BLaER1 (cell line): ENCODE measurements around the gene IFNAR2.

ENCODE experiments used
- H3K27ac ChIP-seq: shearing (Covaris generic); formaldehyde crosslinking; 2 replicates; pipeline ENCODE4 v1.8.1; 2022
- H3K27me3 ChIP-seq: shearing (Covaris generic); formaldehyde crosslinking; 2 replicates; pipeline ENCODE4 v1.8.1; 2022
- H3K36me3 ChIP-seq: shearing (Covaris generic); formaldehyde crosslinking; 2 replicates; pipeline ENCODE4 v1.8.1; 2022
- H3K4me1 ChIP-seq: shearing (Covaris generic); formaldehyde crosslinking; 2 replicates; pipeline ENCODE4 v1.8.1; 2022
- H3K4me2 ChIP-seq: shearing (Covaris generic); formaldehyde crosslinking; 2 replicates; pipeline ENCODE4 v1.8.1; 2022
- H3K4me3 ChIP-seq: shearing (Covaris generic); formaldehyde crosslinking; 2 replicates; pipeline ENCODE4 v1.8.1; 2022
- H3K9ac ChIP-seq: shearing (Covaris generic); formaldehyde crosslinking; 2 replicates; pipeline ENCODE4 v1.8.1; 2022
- H3K9me3 ChIP-seq: shearing (Covaris generic); formaldehyde crosslinking; 2 replicates; pipeline ENCODE4 v1.8.1; 2022
- H4K20me1 ChIP-seq: shearing (Covaris generic); formaldehyde crosslinking; 2 replicates; pipeline ENCODE4 v1.8.1; 2022
- Cebpa-rat ChIP-seq: shearing (Covaris generic); IDR thresholded peaks from 2 replicates; pipeline ENCODE4 v1.8.1; 2022

The IFNAR2 gene

DNA sequence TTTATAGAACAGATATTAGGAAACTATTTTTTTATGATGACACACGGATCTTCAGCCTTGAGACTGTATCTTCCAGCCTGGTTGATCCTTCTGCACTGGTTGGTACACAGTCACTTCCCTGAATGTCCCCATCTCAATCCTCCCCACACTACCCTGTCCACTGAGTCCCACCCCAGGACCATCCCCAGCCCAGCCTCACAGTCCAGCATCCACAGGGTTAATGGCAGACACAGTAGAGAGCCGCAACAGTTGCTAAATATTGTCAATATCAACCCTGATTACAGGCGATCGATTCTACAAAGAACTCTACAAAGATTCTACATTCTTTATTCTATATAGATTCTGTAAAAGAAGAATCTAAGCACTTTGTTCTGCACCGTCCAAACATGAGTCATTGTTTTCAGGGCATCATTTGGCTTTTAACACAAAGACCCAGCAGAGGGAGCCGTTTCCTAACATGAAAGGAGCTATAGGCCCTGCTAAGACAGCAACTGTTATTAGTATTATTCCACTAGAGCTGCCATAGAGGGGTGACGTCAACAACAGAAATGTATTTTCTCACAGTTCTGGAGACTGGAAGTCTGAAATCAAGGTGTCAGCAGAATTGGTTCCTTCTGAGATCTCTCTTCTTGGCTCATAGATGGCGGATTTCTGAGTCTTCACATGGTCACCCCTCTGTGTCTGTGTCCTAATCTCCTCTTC, 30.1 kb upstream of the IFNAR2 start:
- Histone ChIP-seq H3K27me3 (no peaks in the 10 kb centered on the region), H3K9ac (no peak overlapping the region), H3K36me3 (no peaks in the 10 kb centered on the region), H4K20me1 (no peaks in the 10 kb centered on the region), H3K27ac (no peak overlapping the region), H3K4me1 (peaks cover 31% of the 10 kb centered on the region), H3K4me3 (no peak overlapping the region), H3K4me2 (no peak overlapping the region), H3K9me3 (no peaks in the 10 kb centered on the region)
- TF ChIP-seq Cebpa-rat = no peak

DNA sequence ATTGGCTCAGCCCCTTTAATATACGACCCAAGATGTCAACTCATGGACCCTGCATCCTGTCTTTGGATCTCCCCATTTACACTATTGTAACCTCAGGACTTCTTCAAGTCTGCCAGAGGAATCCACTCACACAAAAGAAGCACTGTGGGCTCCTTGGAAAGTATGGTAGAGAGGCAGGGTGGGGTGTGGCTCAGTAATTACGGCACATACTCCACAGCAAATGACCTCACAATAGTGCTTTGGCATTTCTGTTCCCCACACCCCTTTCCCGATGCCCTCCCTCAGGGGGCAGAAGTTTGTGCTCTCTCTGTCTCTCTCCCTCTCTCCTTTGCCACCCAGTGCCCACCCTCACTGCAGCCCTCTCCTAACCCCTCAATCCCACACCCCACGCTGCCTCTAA, 27.8 kb upstream of the IFNAR2 start:
- H3K4me1 ChIP-seq = peaks cover 47% of the 10 kb centered on the region
- no peak overlapping the region for H3K4me3 ChIP-seq
- TF ChIP-seq Cebpa-rat = no peak
- H3K27me3 ChIP-seq = no peaks in the 10 kb centered on the region
- no peak overlapping the region for H3K27ac ChIP-seq
- H4K20me1 ChIP-seq = no peaks in the 10 kb centered on the region
- no peaks in the 10 kb centered on the region for H3K36me3 ChIP-seq
- H3K4me2 ChIP-seq = no peak overlapping the region
- no peaks in the 10 kb centered on the region for H3K9me3 ChIP-seq
- H3K9ac ChIP-seq = no peak overlapping the region

DNA sequence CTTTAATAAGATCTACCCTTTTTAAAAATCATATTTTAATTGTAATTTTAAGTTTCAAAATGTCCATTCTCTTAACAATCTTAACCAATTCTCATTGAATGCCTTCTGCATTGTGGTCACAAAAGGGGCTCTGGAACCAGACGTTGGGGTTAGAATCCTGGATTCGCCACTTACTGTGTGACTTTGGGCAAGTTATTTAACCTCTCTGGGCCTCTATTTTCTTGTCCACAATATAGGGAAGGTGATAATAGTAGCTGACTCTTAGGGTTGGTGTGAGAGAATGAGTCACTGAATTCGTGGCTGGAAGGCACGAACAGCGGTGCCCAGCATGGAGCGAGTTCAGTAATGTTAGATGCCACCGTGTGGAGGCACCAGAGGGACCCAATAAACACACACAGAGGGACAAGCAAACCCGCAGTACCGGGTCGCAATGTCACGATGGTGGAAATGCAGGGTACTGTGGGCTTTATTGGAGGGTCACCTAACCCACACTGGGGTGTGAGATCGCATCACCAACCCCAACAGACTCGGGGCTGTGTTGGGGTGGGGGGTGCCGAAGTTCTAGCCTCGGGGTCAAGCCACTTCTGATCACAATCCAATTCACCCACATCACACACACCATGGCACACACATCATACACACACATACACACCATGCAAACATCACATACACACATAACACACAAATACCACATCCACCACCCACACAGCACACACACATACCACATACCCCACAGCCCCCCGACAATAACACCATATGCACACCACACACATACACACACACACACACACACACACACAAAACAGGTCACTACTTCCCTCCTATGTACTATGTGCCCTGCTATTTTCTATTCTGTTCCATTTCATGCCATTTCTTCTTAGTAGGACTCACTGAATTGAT, 27.0 kb upstream of the IFNAR2 start:
- no peaks in the 10 kb centered on the region for H3K9me3 ChIP-seq
- no peak for TF ChIP-seq Cebpa-rat
- no peaks in the 10 kb centered on the region for H3K36me3 ChIP-seq
- H4K20me1 ChIP-seq = no peaks in the 10 kb centered on the region
- no peaks in the 10 kb centered on the region for H3K27me3 ChIP-seq
- H3K4me3 ChIP-seq = no peak overlapping the region
- H3K27ac ChIP-seq = no peak overlapping the region
- H3K9ac ChIP-seq = no peak overlapping the region
- no peak overlapping the region for H3K4me2 ChIP-seq
- peaks cover 52% of the 10 kb centered on the region for H3K4me1 ChIP-seq

DNA sequence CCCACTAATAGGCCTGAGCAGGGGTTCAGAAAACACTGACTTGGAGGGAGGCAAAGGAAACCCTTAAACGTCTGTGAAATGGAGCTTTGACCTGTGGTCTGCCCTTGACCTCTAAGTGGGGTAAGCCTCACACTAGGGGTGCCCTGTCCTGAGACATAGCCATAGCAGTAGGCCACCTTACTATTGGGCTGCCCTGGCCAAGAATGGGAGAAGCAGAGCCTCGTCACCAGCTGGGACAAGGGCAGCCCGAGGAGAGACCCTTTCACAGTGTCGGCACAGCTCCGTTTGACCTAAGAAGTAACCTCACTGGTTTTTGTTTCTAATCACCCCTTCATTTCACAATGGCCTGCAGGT, 26.4 kb upstream of the IFNAR2 start:
- no peaks in the 10 kb centered on the region for H4K20me1 ChIP-seq
- H3K4me3 ChIP-seq = no peak overlapping the region
- H3K9me3 ChIP-seq = no peaks in the 10 kb centered on the region
- H3K4me2 ChIP-seq = no peak overlapping the region
- H3K27me3 ChIP-seq = no peaks in the 10 kb centered on the region
- H3K9ac ChIP-seq = no peak overlapping the region
- no peak overlapping the region for H3K27ac ChIP-seq
- H3K36me3 ChIP-seq = no peaks in the 10 kb centered on the region
- peaks cover 54% of the 10 kb centered on the region for H3K4me1 ChIP-seq
- no peak for TF ChIP-seq Cebpa-rat

DNA sequence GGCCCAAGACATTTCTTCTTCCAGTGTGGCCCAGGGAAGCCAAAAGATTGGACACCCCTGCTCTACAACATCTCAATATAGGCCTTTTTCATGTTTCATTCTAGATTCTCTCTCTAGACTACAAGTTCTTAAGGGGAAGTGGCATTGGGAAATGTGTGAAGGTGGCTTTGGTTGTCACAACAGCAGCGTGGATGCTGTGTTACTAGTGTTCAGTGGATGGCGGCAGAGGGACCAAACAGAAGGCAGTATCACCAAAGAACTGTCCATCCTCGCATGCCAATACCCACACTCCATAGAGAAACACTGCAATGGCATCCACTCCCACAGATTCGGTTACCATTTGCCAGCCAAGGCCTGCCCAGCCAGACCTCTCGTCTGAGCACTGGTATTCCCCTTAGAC, 24.3 kb upstream of the IFNAR2 start:
- peak overlapping the region; percentile 52; the same call in 1 of the 2 replicates for H3K4me2 ChIP-seq
- no peaks in the 10 kb centered on the region for H4K20me1 ChIP-seq
- H3K4me1 ChIP-seq = peaks cover 40% of the 10 kb centered on the region
- no peaks in the 10 kb centered on the region for H3K9me3 ChIP-seq
- no peak overlapping the region for H3K9ac ChIP-seq
- no peak overlapping the region for H3K27ac ChIP-seq
- H3K4me3 ChIP-seq = no peak overlapping the region
- no peaks in the 10 kb centered on the region for H3K36me3 ChIP-seq
- no peak for TF ChIP-seq Cebpa-rat
- H3K27me3 ChIP-seq = no peaks in the 10 kb centered on the region

DNA sequence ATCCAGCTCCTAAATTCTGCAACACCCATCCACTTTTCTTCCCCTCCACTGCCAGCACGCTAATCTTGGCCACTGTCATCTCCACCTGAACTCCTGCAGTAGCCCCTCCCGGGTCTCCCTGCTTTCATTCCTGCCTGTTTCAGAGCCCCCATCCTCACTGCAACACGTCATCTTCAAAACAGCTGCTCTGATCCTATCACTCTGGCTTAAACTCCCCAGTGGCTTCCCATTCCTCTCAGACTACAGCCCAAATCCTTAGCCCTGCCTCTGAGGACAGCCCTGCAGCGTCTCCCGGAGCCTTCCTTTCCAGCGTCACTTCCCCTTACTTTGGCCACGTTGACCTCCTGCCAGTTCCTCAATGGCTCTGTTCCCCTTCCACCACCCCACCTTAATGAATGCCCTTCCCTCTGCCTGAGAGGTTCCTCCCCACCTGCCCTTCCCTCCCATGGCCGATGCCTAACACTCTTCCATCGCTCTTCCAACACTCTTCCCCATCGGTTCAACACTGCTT, 22.9 kb upstream of the IFNAR2 start:
- peaks cover 47% of the 10 kb centered on the region for H3K4me1 ChIP-seq
- no peak overlapping the region for H3K4me3 ChIP-seq
- H3K36me3 ChIP-seq = no peaks in the 10 kb centered on the region
- no peak overlapping the region for H3K9ac ChIP-seq
- H3K4me2 ChIP-seq = peak overlapping the region; percentile 61; the same call in 1 of the 2 replicates
- H3K27me3 ChIP-seq = no peaks in the 10 kb centered on the region
- TF ChIP-seq Cebpa-rat = no peak
- no peaks in the 10 kb centered on the region for H4K20me1 ChIP-seq
- peak overlapping the region; percentile 37; the same call in 1 of the 2 replicates for H3K27ac ChIP-seq
- no peaks in the 10 kb centered on the region for H3K9me3 ChIP-seq

DNA sequence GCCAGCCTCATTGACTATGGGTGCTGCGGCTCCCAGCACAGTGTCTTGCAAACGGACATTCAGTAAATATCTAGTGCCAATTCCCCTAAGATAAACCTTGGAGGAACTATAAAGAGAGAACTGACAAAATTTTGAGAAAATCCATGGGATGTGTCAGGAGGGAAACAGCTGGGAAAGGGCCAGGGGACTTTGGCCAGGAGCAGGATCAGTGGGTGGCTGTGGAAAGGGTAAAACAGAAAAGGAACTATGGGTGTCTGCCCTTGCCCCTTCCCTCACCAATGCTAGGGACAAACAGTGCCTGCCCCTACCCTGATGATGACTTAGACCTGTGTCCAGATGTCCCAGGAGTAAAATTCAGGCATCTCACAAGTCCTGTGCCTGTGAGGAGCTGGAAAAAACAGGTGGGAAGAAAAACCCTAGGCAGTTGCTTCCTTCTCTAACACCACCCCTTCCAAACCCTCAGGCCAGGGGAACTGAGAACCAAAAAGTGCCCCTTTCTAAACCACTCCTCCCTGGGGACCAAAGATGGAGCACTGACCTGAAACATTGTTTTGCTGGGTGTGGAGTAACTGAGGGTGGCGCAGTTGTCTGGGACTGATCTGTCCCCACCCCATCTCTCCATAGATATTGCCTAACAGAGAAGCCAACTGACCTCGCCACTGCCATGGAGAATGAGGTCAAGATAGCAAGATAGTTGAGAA, 22.1 kb upstream of the IFNAR2 start:
- H3K9ac ChIP-seq = no peak overlapping the region
- H3K27ac ChIP-seq = peak overlapping the region; percentile 37
- H3K4me1 ChIP-seq = peaks cover 54% of the 10 kb centered on the region
- H3K4me3 ChIP-seq = no peak overlapping the region
- TF ChIP-seq Cebpa-rat = no peak
- H3K27me3 ChIP-seq = no peaks in the 10 kb centered on the region
- H4K20me1 ChIP-seq = no peaks in the 10 kb centered on the region
- no peaks in the 10 kb centered on the region for H3K9me3 ChIP-seq
- no peaks in the 10 kb centered on the region for H3K36me3 ChIP-seq
- peak overlapping the region; percentile 61 for H3K4me2 ChIP-seq

DNA sequence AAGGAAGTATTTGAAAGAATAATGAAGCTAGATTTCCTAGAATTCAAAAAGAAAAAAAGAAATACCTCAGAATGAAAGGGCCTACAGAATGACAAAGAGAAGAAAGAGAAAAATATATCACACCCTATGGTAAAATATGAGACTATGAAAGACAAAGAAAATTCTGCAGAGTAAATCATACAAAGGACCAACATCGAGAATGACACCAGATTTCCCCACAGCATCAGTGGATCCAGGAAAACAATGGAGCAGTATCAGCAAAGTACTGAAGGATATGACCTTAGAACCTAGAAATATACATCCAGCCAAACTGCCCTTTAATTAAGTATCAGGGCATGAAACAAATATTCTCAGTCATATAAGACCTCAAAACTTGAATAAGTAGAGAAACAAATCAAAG, 21.2 kb upstream of the IFNAR2 start:
- no peaks in the 10 kb centered on the region for H3K27me3 ChIP-seq
- H3K4me1 ChIP-seq = peaks cover 58% of the 10 kb centered on the region
- H3K36me3 ChIP-seq = no peaks in the 10 kb centered on the region
- no peak for TF ChIP-seq Cebpa-rat
- H3K9ac ChIP-seq = no peak overlapping the region
- H3K27ac ChIP-seq = no peak overlapping the region
- H3K4me3 ChIP-seq = no peak overlapping the region
- no peak overlapping the region for H3K4me2 ChIP-seq
- no peaks in the 10 kb centered on the region for H4K20me1 ChIP-seq
- H3K9me3 ChIP-seq = no peaks in the 10 kb centered on the region

DNA sequence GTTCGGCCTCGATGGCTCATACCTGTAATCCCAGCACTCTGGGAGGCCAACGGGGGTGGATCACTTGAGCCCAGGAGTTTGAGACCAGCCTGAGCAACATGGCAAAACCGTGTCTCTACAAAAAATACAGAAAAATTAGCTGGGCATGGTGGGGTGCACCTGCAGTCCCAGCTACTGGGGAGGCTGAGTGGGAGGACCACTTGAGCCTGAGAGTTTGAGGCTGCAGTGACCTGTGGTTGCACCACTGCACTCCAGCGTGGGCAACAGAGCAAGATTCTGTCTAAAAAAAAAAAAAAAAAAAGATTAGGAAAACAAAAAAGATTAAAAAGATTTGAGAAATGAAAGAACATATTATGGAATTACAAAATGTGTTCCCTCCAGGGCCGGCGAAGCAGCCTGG, 18.4 kb upstream of the IFNAR2 start:
- Histone ChIP-seq H3K9me3 (no peaks in the 10 kb centered on the region), H3K4me2 (peak overlapping the region; percentile 60; the same call in 1 of the 2 replicates), H3K36me3 (no peaks in the 10 kb centered on the region), H3K27me3 (no peaks in the 10 kb centered on the region), H3K9ac (no peak overlapping the region), H3K27ac (no peak overlapping the region), H4K20me1 (no peaks in the 10 kb centered on the region), H3K4me3 (no peak overlapping the region), H3K4me1 (peaks cover 52% of the 10 kb centered on the region)
- no peak for TF ChIP-seq Cebpa-rat
